ENCODE measurements around the gene AVPR2.

DNA sequence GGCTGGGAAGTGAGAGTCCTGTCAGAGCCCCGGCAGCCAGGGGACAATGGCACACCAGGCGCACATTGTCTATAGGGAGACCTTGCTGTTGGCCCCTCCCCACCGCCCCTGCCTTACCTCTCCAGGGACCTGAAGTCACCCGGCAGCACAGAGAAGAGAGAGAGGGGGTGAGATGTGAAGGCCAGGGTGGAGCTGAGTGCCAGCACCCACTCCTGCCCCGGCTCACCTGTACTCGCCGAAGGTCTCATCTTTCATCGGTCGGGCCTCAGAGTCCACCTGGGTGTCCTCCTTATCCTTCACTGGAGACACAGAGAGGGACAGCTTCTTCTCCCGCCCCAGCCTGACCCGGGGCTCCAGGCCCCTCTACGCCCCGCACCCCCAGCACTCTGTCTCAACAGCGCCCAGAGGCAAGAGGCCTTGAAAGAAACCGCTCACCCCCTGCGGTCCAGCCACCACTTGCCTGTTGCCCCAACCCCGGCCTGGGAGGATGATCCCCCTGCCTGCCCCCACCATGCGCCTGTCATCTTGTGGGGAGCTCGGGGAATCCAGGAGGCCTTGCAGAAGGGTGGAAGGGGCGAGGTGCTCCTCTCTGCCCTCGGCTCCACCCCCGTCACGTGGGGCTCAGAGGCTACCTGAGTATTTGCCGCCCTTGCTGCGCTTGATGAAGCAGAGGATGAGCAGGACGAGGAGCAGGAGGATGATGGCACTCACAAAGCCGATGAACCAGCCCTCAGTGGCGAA, 41.1 kb upstream of the AVPR2 start:
- TF ChIP-seq, protein P1, sequence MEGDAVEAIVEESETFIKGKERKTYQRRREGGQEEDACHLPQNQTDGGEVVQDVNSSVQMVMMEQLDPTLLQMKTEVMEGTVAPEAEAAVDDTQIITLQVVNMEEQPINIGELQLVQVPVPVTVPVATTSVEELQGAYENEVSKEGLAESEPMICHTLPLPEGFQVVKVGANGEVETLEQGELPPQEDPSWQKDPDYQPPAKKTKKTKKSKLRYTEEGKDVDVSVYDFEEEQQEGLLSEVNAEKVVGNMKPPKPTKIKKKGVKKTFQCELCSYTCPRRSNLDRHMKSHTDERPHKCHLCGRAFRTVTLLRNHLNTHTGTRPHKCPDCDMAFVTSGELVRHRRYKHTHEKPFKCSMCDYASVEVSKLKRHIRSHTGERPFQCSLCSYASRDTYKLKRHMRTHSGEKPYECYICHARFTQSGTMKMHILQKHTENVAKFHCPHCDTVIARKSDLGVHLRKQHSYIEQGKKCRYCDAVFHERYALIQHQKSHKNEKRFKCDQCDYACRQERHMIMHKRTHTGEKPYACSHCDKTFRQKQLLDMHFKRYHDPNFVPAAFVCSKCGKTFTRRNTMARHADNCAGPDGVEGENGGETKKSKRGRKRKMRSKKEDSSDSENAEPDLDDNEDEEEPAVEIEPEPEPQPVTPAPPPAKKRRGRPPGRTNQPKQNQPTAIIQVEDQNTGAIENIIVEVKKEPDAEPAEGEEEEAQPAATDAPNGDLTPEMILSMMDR (IDR thresholded peaks at IDR 0.05), result no peak
- TF ChIP-seq POLR2AphosphoS5 (IDR thresholded peaks at IDR 0.05; ENCODE audit: low read depth, low read length) (no peak), SIN3A (IDR thresholded peaks at IDR 0.05; ENCODE audit: borderline replicate concordance, insufficient read depth, low read depth, low read length) (no peak), TCF7L2 (IDR thresholded peaks at IDR 0.05; ENCODE audit: low read depth, low read length) (no peak)
- TF ChIP-seq, protein P2, sequence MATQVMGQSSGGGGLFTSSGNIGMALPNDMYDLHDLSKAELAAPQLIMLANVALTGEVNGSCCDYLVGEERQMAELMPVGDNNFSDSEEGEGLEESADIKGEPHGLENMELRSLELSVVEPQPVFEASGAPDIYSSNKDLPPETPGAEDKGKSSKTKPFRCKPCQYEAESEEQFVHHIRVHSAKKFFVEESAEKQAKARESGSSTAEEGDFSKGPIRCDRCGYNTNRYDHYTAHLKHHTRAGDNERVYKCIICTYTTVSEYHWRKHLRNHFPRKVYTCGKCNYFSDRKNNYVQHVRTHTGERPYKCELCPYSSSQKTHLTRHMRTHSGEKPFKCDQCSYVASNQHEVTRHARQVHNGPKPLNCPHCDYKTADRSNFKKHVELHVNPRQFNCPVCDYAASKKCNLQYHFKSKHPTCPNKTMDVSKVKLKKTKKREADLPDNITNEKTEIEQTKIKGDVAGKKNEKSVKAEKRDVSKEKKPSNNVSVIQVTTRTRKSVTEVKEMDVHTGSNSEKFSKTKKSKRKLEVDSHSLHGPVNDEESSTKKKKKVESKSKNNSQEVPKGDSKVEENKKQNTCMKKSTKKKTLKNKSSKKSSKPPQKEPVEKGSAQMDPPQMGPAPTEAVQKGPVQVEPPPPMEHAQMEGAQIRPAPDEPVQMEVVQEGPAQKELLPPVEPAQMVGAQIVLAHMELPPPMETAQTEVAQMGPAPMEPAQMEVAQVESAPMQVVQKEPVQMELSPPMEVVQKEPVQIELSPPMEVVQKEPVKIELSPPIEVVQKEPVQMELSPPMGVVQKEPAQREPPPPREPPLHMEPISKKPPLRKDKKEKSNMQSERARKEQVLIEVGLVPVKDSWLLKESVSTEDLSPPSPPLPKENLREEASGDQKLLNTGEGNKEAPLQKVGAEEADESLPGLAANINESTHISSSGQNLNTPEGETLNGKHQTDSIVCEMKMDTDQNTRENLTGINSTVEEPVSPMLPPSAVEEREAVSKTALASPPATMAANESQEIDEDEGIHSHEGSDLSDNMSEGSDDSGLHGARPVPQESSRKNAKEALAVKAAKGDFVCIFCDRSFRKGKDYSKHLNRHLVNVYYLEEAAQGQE (IDR thresholded peaks at IDR 0.05; ENCODE audit: insufficient read depth in 1 of 2, low read depth in 2 of 2, low read length in 1 of 2), result no peak
